ENCODE data around the gene ALS2. TPM values are rescaled to one million over a fixed set of nuclear protein-coding genes. Genes with fewer than 3 reads are reported as not detected.
"Not testable (repeated sequence)": the region's sequence is repeated elsewhere in the genome, so short reads cannot be mapped to it uniquely, and the experiment has no call there.

The ALS2 gene
- polyA plus RNA-seq, 12 donors: 14.2 to 23.1 (median 17.9) TPM; not detected in 1

- DNase-seq: no peak
Measured at GRCh38 chr2:201680743-201681142, 100.0 kb downstream of the ALS2 start.

GRCh38 chr2:201678401-201678800 is 102.3 kb downstream of the ALS2 start:
- no peak for DNase-seq

- DNase-seq: no peak
Measured at GRCh38 chr2:201675454-201675853, 105.3 kb downstream of the ALS2 start.

- no peak for DNase-seq
Measured at GRCh38 chr2:201674794-201675193, 105.9 kb downstream of the ALS2 start.

GRCh38 chr2:201674298-201674697 is 106.4 kb downstream of the ALS2 start:
- DNase-seq: no peak

- DNase-seq: no peak
Measured at GRCh38 chr2:201673546-201673945, 107.2 kb downstream of the ALS2 start.

GRCh38 chr2:201671205-201671604 is 109.5 kb downstream of the ALS2 start:
- not testable (repeated sequence) for DNase-seq

GRCh38 chr2:201669865-201670264 is 110.9 kb downstream of the ALS2 start:
- no peak for DNase-seq

- DNase-seq: no peak
Measured at GRCh38 chr2:201668402-201668910, 112.3 kb downstream of the ALS2 start.

GRCh38 chr2:201664334-201664733 is 116.4 kb downstream of the ALS2 start:
- DNase-seq: no peak

GRCh38 chr2:201661366-201661765 is 119.4 kb downstream of the ALS2 start:
- no peak for DNase-seq

- no peak for DNase-seq
Measured at GRCh38 chr2:201660293-201660895, 120.3 kb downstream of the ALS2 start.

GRCh38 chr2:201656740-201657139 is 124.0 kb downstream of the ALS2 start:
- no peak for DNase-seq

GRCh38 chr2:201656102-201656501 is 124.6 kb downstream of the ALS2 start:
- no peak for DNase-seq

- DNase-seq: no peak
Measured at GRCh38 chr2:201654616-201655384, 125.9 kb downstream of the ALS2 start.

GRCh38 chr2:201653221-201653620 is 127.5 kb downstream of the ALS2 start:
- no peak for DNase-seq

Other genes starting within 250 kb of the ALS2 start
- 10 to 100 TPM in 11 of 12 donors, not detected in 1; 29.4 to 55.6 (median 39.4) TPM for gene TMEM237, start 137.4 kb downstream of the ALS2 start, polyA plus RNA-seq (ENCODE audit: insufficient read length in 12 of 12)
- under 1 TPM in 9 of 12 donors, not detected in 3; 0.08 to 0.39 (median 0.17) TPM for gene MPP4, start 82.3 kb downstream of the ALS2 start, polyA plus RNA-seq (ENCODE audit: insufficient read length in 12 of 12)
- 1 to 10 TPM in 8 of 12 donors, under 1 TPM in 2, not detected in 2; 0.71 to 2.1 (median 1.5) TPM for gene CDK15, start 25.6 kb upstream of the ALS2 start, polyA plus RNA-seq (ENCODE audit: insufficient read length in 12 of 12)